ENCODE data around the gene ENPP1.

The ENPP1 gene

DNA sequence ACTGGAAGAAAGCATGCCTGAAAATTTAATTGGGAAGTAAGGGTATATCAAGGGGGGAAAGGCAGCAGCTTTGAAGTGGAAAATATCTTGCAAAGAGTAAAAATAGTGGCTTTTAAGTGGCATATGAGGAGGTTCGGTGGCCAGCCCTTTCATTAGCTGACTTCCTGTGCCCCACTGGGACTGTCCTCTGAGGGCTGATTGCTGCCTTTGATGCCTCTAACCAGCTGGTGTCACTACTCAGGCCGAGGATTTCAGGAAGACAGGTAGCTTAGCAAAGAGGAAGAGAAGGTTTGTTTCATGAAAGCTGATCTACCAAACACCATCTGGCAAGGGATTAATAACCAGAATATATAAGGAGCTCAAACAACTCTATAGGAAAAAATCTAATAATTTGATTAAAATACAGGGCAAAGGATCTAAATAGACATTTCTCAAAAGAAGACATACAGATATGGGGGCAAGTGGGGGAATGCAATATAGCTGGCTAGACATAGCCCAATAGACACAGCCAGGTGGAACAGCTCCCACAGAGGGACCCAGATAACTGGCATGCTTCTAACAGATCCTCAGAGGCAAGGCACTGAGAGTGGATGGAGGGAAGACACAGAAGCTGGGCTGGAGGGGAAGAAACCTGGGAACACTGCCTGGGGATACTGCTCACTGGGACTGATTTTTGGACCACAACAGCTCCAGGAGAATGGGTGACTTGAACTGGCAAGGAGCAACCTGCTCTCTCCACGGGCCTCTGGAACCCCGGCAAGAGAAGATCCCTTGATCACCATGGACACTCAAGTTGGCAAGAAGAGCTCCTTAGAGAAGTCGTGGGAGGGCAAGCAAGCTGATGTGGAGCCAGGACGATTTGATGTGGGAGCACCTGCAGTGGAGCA is 110.2 kb downstream of the ENPP1 start:
- no peak for DNase-seq

DNA sequence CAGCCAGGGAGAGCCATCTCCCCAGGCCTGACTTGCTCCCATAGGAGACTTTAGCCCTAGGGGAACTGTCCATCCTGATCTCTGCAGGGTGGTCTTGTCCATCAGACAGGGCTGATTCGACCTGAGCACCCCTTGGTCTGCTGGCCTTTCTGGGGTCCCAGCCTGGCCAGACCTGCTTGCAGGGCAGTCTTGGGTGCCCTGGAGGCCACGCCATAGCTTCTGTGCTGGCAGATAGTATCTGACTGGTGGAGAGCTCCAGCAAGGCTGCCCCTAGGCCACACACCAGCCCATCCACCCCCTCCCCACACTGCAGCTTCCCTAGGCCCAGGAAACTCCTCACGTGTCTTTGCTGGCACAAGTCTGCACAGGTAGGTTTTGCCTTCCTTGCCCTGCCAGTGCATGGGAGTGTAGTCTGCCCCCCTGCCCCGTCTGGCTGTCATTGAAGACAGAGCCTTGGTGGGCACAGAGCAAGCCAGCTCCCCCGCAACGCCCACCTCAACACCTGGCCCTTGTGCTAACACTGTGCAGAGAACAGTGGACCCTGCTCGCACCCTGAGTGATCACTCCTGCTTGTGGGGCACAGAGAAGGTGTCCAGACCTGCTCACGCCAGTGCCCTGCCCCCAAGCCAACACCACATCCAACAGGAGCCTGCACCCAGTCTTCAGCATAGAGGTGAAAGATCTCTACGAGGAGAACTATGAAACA is 111.0 kb downstream of the ENPP1 start:
- no peak for DNase-seq

DNA sequence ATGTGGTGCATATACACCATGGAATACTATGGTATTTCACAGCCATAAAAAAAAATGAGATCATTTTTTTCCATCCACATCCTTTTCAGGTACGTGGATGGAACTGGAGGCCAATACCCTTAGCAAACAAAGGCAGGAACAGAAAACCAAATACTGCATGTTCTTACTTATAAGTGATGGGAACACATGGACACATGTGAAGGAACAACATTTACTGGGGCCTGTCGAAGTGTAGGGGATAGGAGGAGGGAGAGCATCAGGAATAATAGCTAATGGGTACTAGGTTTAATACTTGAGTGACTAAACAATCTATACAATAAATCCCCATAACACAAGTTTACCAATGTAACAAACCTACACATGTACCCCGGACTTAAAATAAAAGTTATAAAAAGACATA is 112.8 kb downstream of the ENPP1 start:
- no peak for DNase-seq

DNA sequence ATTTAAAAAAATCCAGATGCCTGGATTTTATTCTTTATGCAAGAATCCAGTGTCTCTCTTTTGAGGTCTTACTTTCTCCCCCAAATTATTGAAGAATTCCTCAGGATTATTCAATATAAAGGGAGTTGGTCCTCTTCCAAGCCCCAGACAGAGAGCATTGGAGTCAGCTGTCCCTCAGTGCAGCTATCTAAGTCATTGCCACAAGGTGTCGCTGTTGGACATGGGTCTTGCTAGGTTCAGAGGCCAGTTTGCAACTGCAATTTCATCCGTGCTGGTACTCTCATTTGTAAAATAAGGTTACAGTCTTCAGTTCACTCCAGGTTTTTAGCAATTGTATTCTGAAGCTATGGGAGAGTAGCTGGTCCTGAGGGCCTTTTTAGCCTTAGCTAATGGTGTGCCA is 115.5 kb downstream of the ENPP1 start:
- peak; percentile 58 to 74 for DNase-seq

DNA sequence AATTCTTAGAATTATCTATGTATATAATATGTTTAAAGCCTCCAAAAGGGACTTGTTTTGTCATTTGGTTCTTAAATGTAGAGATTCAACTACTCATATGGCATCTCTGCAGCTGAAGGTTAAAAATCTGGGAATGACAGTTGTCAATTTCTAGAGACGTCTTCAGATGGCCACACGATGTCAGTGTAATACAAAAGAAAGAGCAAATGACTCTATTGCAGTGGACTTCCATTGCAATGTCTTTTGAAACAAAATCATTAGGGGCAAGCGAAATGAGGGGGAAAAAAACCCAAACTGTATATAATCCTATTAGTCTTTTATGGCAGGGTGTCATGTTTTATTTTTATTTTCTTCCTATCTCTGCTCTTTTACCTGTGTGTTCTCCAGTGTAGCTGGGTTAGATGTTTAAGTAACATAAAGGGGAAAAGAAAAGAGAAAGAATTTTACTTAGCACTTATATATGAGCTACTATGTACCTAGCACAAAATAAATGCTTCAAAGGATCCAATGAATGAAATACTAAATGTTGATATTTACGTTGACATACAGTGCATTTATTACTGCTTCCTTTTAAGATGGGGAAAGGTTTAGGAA is 117.2 kb downstream of the ENPP1 start:
- peak; percentile 61 to 69 for DNase-seq

DNA sequence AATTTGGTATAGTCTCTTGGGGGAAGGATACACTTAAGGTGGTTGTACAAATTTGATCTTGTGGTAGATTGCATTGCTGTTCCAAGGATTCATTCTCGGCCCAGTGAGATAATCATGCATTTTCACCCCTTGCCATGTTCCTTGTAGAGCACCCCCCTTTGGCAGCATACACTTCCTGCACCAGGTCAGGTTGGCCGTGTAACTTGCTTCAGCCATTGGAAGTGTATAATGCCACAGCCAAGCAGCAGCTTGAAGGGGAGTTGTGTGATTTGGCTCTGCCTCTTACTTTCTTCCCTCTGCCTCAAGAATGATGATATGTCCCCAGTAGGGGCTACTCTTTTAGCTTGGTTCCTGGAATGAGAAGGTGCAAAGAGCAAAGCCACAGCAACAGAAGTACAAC is 121.4 kb downstream of the ENPP1 start:
- no peak for DNase-seq

DNA sequence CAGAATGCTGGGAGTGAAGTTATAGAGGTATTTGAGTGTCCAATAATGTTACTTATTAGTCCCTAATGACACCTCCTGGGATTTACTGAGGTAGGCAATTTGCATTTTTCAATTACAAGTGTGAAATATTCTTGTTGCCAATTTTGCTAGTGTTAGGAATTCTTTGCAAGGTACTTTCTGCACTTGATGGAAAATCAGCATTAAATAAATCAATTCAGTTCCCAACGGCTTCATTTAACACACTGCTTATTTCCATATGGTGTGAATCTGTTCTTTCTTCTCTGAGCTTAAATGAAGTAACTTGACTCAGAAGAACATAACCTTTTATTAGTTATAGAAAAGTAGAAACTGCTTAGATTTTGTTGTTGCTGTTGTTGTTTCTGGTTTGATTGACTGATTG is 122.2 kb downstream of the ENPP1 start:
- DNase-seq = no peak

DNA sequence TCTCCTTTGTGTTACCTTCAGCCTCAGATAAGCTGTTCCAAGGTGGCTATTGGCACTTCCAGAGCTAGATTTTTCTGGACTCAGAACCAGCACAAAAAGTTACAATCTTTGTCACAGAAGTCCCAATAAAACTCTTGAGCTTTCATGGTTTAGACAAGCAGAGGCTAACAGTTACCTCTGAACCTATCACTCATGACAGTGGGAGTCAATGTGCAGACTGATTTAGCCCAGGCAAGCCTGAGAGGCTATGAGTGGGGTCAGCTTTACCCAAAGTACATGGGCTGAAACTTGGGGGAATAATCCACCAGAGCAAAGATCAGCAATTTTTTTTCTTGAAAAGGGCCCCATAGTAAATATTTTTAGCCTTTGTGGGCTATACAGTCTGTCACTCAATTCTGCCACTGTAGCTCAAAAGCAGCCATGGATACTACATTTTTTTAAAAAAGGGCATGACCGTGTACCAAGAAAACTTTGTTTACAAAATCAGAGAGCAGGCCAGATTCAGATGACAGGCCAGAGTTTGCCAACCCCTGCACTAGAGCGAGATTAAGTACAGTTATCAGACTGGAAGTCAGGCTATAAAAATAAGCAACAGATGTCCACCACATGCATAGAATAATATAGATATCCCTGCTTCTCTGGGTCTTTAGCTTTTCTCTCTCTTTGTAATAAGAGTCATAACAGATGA is 123.4 kb downstream of the ENPP1 start:
- DNase-seq = no peak

DNA sequence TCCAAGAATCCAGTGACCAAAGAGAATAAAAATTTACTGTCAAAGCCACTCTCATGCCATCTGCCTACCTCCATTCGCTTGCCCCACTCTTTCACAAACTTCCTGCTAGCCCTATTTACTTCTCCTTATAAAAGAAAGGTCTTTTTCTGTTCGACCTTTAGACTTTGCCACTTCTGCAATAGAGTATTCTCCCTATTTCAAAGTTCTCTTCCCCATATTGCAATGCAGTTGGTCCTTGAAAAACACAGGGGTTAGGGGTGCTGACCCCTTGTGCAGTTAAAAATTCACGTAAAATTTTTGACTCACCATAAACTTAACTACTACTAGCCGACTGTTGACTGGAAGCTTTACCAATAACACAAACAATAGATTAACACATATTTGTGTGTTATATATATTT is 128.3 kb downstream of the ENPP1 start:
- no peak for DNase-seq

DNA sequence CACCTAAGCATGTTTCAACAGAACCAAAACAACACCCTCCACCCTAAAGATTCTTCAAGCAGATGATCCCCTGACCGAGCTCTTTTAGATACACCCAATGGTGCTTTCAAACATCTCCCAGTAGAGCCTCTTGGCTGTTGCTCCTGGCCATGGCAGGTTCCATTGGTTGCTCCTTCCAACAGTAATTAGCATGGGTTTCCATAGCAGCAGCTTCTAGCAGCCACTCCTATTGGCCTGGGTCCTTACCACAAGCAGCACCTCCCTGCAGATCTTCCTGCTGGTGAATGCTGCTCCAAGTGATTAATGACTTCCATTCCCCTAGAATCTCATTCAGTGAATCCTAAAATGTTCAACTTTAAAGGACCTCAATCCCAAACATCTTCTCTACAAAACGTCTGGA is 129.4 kb downstream of the ENPP1 start:
- DNase-seq = no peak

DNA sequence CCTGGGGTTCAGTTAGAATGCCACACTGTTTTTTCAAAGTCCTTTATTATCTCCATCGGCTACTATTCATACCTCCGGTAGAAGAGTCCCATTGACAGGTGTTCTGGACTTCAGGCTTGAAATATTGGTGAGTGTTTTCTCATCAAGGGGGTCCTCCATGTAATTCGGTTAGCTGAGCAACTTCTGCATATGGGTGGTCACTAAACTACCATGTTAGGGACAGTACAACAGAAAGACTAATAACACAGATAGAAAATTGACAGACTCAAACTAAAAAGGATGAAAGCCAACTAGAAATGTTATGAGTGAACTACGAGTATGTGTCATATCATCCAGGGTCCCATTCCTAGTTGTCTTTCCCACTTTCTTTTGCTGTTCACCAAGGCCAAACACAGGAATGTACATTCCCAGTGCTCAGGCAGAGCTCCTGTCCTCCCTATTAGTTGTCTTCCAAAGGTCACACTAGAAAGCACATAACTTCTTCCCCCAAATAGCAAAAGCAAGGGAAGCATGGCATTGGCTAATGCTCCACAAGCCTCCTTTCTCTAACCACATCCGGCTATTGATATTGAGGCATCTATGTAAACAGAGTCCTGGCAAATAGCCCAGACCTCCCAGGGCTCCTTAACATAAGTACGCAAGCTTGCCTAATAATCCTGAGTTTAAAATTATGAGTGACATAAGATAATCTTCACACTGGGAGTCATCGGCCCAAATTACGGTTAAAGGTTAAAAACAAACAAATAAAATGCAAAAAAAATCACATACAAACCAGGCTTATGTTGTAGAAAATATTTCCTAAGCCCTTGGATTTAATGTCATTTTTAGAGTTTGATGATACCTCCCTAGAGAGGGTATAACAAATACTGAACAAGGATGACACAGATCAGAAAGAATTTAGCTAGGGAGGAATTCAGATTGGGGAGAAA is 130.1 kb downstream of the ENPP1 start:
- no peak for DNase-seq

Data from Kasumi-1 (cell line).